Measurements from ENCODE around the gene KAZN.

Gene KAZN

DNA sequence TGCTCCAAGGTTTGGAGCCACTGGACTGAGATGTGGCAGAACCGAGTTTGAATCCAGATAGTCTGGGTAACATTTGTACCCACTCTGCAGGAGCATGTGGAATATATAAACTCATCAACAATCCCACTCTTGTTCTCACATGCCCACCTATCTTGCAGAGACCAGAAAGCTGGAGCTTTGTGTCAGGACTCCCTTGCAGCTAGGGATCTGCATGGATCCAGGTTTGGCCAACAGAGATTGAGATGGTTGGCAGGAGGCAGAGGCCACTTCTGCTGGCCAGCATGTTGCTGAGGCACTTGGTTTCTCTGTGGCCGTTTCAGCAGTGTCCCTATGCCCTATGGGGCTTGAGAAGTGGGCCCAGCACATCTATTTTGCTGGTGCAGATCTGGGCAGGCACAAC, 208.3 kb downstream of the KAZN start:
- H3F3A ChIP-seq (ENCODE audit: control insufficient read depth, insufficient read depth) = no peaks in the 10 kb centered on the region
- no peak for TF ChIP-seq CTCF (IDR thresholded peaks at IDR 0.05; ENCODE audit: low read depth, low read length, poor library complexity, severe bottlenecking)
- TF ChIP-seq EZH2phosphoT487 (IDR thresholded peaks at IDR 0.05; ENCODE audit: borderline replicate concordance, low read length) = no peak
- H3K27me3 ChIP-seq (ENCODE audit: control insufficient read depth, low read length) = no peaks in the 10 kb centered on the region; the same call in 1 of the 2 replicates
- H3K4me1 ChIP-seq (ENCODE audit: control insufficient read depth, low read length) = no peaks in the 10 kb centered on the region
- no peak overlapping the region for H3K4me3 ChIP-seq (ENCODE audit: low read length)
- no peaks in the 10 kb centered on the region for H3K9me3 ChIP-seq (ENCODE audit: control insufficient read depth, insufficient read depth, low read length)
- H3K36me3 ChIP-seq (ENCODE audit: control insufficient read depth, low read length) = no peaks in the 10 kb centered on the region
- H3K4me2 ChIP-seq (ENCODE audit: low read length) = no peak overlapping the region
- no peak overlapping the region for H3K27ac ChIP-seq (ENCODE audit: low read depth, low read length)
- no peaks in the 10 kb centered on the region for H3K9me2 ChIP-seq (replicated peaks; ENCODE audit: control insufficient read depth, low read length)
- no peaks in the 10 kb centered on the region for H3K79me2 ChIP-seq (ENCODE audit: control insufficient read depth, low read length)
- no peaks in the 10 kb centered on the region for H4K20me1 ChIP-seq (ENCODE audit: control insufficient read depth, insufficient read depth, low read depth, low read length)

- no peak overlapping the region for H3K27ac ChIP-seq (ENCODE audit: low read depth, low read length)
- no peaks in the 10 kb centered on the region; the same call in 1 of the 2 replicates for H3K27me3 ChIP-seq (ENCODE audit: control insufficient read depth, low read length)
- no peaks in the 10 kb centered on the region for H4K20me1 ChIP-seq (ENCODE audit: control insufficient read depth, insufficient read depth, low read depth, low read length)
- no peaks in the 10 kb centered on the region for H3K9me3 ChIP-seq (ENCODE audit: control insufficient read depth, insufficient read depth, low read length)
- no peaks in the 10 kb centered on the region for H3K36me3 ChIP-seq (ENCODE audit: control insufficient read depth, low read length)
- H3K4me2 ChIP-seq (ENCODE audit: low read length) = no peak overlapping the region
- TF ChIP-seq CTCF (IDR thresholded peaks at IDR 0.05; ENCODE audit: low read depth, low read length, poor library complexity, severe bottlenecking) (no peak), EZH2phosphoT487 (IDR thresholded peaks at IDR 0.05; ENCODE audit: borderline replicate concordance, low read length) (no peak)
- no peak overlapping the region for H3K4me3 ChIP-seq (ENCODE audit: low read length)
- H3K4me1 ChIP-seq (ENCODE audit: control insufficient read depth, low read length) = no peaks in the 10 kb centered on the region
- H3K9me2 ChIP-seq (replicated peaks; ENCODE audit: control insufficient read depth, low read length) = no peaks in the 10 kb centered on the region
- H3F3A ChIP-seq (ENCODE audit: control insufficient read depth, insufficient read depth) = no peaks in the 10 kb centered on the region
- H3K79me2 ChIP-seq (ENCODE audit: control insufficient read depth, low read length) = no peaks in the 10 kb centered on the region
Observed at GRCh38 chr1:14808768-14809167, 210.3 kb downstream of the KAZN start.

DNA sequence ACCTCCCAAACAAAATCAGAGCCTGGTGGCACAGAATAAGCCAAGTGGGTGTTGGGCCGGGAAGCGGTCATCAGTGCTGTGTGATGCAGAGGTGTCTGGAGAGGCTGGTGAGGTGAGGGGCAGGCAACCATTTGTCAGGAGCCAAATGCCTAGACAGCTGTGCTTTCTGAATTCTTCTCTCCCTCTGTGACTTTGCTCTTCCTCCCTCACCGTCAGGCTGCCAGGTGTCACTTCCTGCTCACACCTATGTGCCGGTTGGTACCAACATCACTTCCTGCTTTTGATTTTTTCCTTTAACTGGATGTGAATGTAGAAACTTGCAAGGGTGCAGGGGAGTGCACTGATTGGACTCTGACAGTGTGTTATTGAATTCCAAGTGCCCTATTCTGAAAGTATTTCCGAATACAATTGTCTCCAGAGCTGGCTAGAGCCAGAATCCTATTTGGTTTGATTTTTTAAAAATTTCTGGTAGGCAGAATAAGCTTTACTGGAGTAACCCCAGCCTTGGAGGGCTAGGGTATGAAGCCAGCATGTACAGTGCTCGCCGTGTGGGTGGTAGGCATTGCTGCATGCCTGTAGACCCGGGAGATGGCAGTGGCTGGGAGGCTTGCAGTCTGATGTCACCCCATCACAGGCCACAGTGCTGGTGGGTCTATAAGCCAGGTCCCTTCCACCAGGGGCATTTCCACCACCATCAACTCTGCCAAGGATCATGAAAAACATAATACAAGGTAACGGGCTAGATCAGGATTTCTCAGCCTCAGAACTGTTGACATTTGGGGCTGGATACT, 210.9 kb downstream of the KAZN start:
- Histone ChIP-seq H3K4me3 (ENCODE audit: low read length) (no peak overlapping the region), H3K36me3 (ENCODE audit: control insufficient read depth, low read length) (no peaks in the 10 kb centered on the region), H3K9me3 (ENCODE audit: control insufficient read depth, insufficient read depth, low read length) (no peaks in the 10 kb centered on the region), H3K4me2 (ENCODE audit: low read length) (no peak overlapping the region), H3F3A (ENCODE audit: control insufficient read depth, insufficient read depth) (no peaks in the 10 kb centered on the region), H3K27me3 (ENCODE audit: control insufficient read depth, low read length) (no peaks in the 10 kb centered on the region; the same call in 1 of the 2 replicates), H3K79me2 (ENCODE audit: control insufficient read depth, low read length) (no peaks in the 10 kb centered on the region), H3K27ac (ENCODE audit: low read depth, low read length) (no peak overlapping the region), H3K4me1 (ENCODE audit: control insufficient read depth, low read length) (no peaks in the 10 kb centered on the region), H4K20me1 (ENCODE audit: control insufficient read depth, insufficient read depth, low read depth, low read length) (no peaks in the 10 kb centered on the region), H3K9me2 (replicated peaks; ENCODE audit: control insufficient read depth, low read length) (no peaks in the 10 kb centered on the region)
- TF ChIP-seq EZH2phosphoT487 (IDR thresholded peaks at IDR 0.05; ENCODE audit: borderline replicate concordance, low read length) (no peak), CTCF (IDR thresholded peaks at IDR 0.05; ENCODE audit: low read depth, low read length, poor library complexity, severe bottlenecking) (no peak)
